Measurements from ENCODE around the gene SLC9A6.
"Not testable (repeated sequence)": the region's sequence is repeated elsewhere in the genome, so short reads cannot be mapped to it uniquely, and the experiment has no call there.

The SLC9A6 gene

GRCh38 chrX:136065044-136065671, 79.9 kb downstream of the SLC9A6 start:
- Mint-ChIP-seq H3K4me3 (no peak overlapping the region), H3K4me1 (peaks cover under 1% of the 10 kb centered on the region), H3K27ac (no peak overlapping the region), H3K36me3 (no peaks in the 10 kb centered on the region), H3K9me3 (no peaks in the 10 kb centered on the region)
- no peak for DNase-seq (ENCODE audit: low spot score in 2 of 2)
- ATAC-seq: peak; percentile 76

DNA sequence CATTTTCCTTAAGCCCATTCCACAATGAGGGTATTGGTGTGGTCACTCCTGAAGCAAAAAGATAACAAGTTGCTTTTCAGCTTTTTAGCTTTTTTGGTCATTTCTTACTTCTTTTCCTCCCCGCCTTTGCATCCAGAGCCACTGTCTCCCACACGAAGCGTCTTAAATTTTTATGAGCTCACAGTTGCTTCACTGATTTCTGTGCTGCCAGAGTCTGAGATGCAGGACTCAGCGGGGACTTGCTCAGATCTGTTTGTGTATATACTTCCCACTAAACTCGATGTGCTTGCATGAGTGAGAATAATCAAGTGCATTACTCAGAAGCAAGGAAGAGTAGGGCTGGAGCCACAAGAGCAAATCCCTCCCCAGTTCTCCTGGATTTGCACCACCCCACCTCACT, 81.9 kb downstream of the SLC9A6 start:
- Mint-ChIP-seq H3K4me3 (no peak overlapping the region), H3K36me3 (no peaks in the 10 kb centered on the region), H3K4me1 (peaks cover 13% of the 10 kb centered on the region), H3K27ac (no peak overlapping the region), H3K9me3 (no peaks in the 10 kb centered on the region)
- DNase-seq (ENCODE audit: low spot score in 2 of 2) (no peak), ATAC-seq (no peak)

DNA sequence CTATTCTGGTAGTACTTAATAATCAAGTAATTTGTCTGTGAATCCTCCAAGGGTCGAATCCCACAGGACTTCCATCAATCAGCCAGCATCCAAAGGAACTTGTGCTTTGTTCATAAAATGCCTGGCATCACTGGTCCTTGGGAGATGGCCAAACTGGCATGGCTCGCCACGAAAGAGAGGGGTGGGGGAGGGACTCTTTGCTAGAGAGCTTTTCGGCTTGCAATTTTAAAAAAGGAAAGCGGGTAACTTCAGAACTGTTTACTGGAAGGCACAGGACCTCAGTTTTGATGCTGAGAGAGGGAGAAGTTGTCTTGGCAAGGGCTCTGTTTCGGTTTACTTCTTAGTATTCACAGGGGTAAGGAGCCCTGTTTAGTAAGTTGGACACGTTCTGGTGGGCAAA, 82.7 kb downstream of the SLC9A6 start:
- no peak overlapping the region for H3K27ac Mint-ChIP-seq
- no peaks in the 10 kb centered on the region for H3K36me3 Mint-ChIP-seq
- DNase-seq (ENCODE audit: low spot score in 2 of 2): no peak
- H3K4me1 Mint-ChIP-seq: peaks cover 13% of the 10 kb centered on the region
- no peak for ATAC-seq
- H3K9me3 Mint-ChIP-seq: no peaks in the 10 kb centered on the region
- H3K4me3 Mint-ChIP-seq: no peak overlapping the region

DNA sequence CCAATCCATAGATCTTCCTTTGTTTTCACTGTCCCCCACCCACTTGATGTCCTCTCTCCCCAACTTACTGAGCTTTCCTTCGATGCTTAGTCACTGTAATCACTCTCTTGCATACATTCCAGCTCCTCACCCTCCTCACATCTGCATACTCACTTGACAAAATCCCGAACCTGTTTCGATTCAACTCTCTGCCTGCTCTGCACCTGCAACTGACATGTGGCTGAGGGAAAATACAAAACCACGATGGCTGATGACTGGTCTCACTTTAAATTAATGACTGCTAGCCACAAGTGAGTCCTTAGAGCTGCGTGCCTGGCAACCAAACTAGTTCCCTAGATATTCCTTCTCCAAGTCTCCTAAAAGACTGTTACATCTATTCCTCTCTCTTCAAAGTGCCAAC, 91.7 kb downstream of the SLC9A6 start:
- DNase-seq (ENCODE audit: low spot score in 2 of 2) (no peak), ATAC-seq (no peak)
- no peak overlapping the region for H3K27ac Mint-ChIP-seq
- H3K36me3 Mint-ChIP-seq: no peaks in the 10 kb centered on the region
- no peak overlapping the region for H3K4me3 Mint-ChIP-seq
- no peaks in the 10 kb centered on the region for H3K9me3 Mint-ChIP-seq
- H3K4me1 Mint-ChIP-seq: no peaks in the 10 kb centered on the region

DNA sequence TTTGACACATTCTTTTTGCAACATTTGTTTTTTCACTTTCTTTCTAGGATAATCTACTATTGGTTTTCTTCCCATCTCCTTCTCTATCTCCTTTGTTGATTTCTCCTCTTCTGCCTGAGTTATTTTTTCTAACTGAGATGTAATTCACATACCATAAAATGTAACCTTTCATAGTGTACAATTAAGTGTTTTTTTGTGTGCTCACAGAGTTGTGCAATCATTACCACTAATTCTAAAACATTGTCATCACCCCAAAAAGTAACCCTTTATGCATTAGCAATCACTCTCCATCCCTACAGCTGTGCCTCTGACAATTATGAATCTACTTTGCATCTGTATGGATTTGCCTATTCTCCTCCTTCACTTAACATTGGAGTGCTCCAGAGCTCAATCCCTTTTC, 95.5 kb downstream of the SLC9A6 start:
- DNase-seq (ENCODE audit: low spot score in 2 of 2) (no peak), ATAC-seq (no peak)
- H3K27ac Mint-ChIP-seq: no peak overlapping the region
- H3K36me3 Mint-ChIP-seq: no peaks in the 10 kb centered on the region
- H3K4me1 Mint-ChIP-seq: no peaks in the 10 kb centered on the region
- no peak overlapping the region for H3K4me3 Mint-ChIP-seq
- no peaks in the 10 kb centered on the region for H3K9me3 Mint-ChIP-seq

DNA sequence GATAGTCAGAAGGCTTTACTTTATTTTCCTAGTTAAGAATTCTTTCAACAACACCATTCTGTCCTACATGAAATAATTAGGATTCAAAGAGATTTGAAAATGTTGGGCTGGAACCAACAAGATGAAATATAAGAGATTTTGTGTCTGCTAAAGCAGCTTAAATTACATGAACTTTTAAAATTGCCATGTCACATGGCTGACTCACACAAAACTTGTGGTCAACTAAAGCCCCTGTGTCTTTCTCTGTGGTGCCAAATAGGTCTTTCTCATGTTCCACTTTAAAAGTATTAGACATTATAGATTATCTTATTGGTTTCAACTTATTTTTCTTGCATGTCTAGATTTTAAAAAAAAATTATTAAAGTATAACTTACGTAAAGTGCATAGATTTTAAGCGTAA, 101.3 kb downstream of the SLC9A6 start:
- ATAC-seq: no peak
- Mint-ChIP-seq H3K27ac (no peak overlapping the region), H3K9me3 (no peaks in the 10 kb centered on the region), H3K36me3 (no peaks in the 10 kb centered on the region), H3K4me3 (no peak overlapping the region), H3K4me1 (no peaks in the 10 kb centered on the region)
- no peak for DNase-seq (ENCODE audit: low spot score in 2 of 2)

GRCh38 chrX:136091898-136092297, 106.7 kb downstream of the SLC9A6 start:
- not testable (repeated sequence) for H3K4me3 Mint-ChIP-seq; H3K36me3 Mint-ChIP-seq; ATAC-seq; H3K9me3 Mint-ChIP-seq; H3K27ac Mint-ChIP-seq; DNase-seq (ENCODE audit: low spot score in 2 of 2); H3K4me1 Mint-ChIP-seq

GRCh38 chrX:136094962-136095361, 109.7 kb downstream of the SLC9A6 start:
- ATAC-seq (no peak), DNase-seq (ENCODE audit: low spot score in 2 of 2) (no peak)
- Mint-ChIP-seq H3K36me3 (no peaks in the 10 kb centered on the region), H3K27ac (no peak overlapping the region), H3K4me3 (no peak overlapping the region), H3K9me3 (no peaks in the 10 kb centered on the region), H3K4me1 (no peaks in the 10 kb centered on the region)
